Measurements from ENCODE around the gene PRPF18.

PRPF18 gene

DNA sequence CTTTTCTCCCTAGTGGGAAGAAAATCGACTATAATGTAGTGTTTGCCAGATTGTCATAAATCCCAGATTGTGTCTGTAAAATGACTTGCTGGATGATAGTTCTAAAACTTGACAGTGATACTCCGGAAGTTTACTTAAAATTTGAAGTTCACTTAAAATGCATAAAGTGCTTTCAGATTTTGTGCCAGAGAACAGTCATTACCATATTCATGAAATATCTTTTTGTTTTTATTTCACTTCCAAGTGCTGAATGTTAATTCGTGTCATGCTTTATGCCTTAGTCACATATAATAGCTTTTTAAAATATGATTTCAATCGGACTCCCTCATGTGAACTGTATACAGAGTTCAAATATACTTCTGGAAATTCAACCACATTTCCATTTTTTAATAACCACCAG, 30.4 kb downstream of the PRPF18 start:
- DNase-seq (ENCODE audit: low read depth), result no peak
- H3K4me3 ChIP-seq (ENCODE audit: low read length), result no peak overlapping the region
- TF ChIP-seq, protein P1, sequence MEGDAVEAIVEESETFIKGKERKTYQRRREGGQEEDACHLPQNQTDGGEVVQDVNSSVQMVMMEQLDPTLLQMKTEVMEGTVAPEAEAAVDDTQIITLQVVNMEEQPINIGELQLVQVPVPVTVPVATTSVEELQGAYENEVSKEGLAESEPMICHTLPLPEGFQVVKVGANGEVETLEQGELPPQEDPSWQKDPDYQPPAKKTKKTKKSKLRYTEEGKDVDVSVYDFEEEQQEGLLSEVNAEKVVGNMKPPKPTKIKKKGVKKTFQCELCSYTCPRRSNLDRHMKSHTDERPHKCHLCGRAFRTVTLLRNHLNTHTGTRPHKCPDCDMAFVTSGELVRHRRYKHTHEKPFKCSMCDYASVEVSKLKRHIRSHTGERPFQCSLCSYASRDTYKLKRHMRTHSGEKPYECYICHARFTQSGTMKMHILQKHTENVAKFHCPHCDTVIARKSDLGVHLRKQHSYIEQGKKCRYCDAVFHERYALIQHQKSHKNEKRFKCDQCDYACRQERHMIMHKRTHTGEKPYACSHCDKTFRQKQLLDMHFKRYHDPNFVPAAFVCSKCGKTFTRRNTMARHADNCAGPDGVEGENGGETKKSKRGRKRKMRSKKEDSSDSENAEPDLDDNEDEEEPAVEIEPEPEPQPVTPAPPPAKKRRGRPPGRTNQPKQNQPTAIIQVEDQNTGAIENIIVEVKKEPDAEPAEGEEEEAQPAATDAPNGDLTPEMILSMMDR (conservative IDR thresholded peaks at IDR 0.05; ENCODE audit: low read depth, low read length), result no peak

DNA sequence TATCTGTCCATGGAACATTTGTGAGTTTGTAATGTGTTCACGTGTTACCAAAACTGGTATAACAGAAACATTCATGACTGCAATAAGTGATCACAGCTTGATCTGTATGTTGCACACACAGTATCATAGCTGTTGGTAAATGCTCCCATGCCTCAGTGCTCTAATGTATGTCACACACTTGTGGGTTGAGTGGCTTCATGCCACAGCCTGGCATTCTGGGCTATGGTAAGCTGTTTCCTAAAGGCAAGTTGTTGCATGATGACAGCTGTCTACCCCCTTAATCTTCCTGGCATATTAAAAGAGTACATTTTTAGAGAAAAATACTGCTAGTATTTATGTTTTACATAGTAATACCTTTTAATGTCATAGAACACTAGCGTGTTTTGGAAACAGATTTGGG, 35.2 kb downstream of the PRPF18 start:
- H3K4me3 ChIP-seq (ENCODE audit: low read length), result no peak overlapping the region
- no peak for DNase-seq (ENCODE audit: low read depth)
- TF ChIP-seq, protein P1 (conservative IDR thresholded peaks at IDR 0.05; ENCODE audit: low read depth, low read length), result no peak

DNA sequence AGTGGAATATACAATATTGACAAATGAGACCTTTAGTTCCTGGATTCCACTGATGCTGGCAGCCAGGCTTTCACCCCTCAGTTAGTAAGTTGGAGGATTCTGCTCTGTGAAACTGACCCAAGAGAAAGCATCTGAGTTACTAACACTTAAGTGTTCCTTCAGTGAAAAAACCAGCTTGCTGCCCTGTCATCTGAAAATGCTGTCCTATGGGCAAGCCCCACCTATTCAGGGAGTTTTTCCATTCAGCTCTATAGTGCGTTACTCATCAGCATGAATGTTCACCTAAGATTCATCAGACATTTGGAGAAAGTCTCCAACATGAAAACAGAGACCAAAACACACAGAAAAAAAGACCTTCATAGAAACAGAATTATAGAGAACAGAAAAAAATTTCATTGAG, 37.9 kb downstream of the PRPF18 start:
- TF ChIP-seq, protein P1 (conservative IDR thresholded peaks at IDR 0.05; ENCODE audit: low read depth, low read length), result no peak
- H3K4me3 ChIP-seq (ENCODE audit: low read length), result no peak overlapping the region

GRCh38 chr10:13627459-13628310, 40.9 kb downstream of the PRPF18 start:
- H3K4me3 ChIP-seq (ENCODE audit: low read length), result no peak overlapping the region
- no peak for DNase-seq (ENCODE audit: low read depth)
- TF ChIP-seq, protein P1 (conservative IDR thresholded peaks at IDR 0.05; ENCODE audit: low read depth, low read length), result no peak

More for the DNA sequence above, 37.9 kb downstream of the PRPF18 start:
- DNase-seq (ENCODE audit: low read depth), result no peak

- TF ChIP-seq, protein P1 (conservative IDR thresholded peaks at IDR 0.05; ENCODE audit: low read depth, low read length), result no peak
- no peak for DNase-seq (ENCODE audit: low read depth)
- no peak overlapping the region for H3K4me3 ChIP-seq (ENCODE audit: low read length)
These were observed 41.9 kb downstream of the PRPF18 start for GRCh38 chr10:13628661-13629060.

- DNase-seq (ENCODE audit: low read depth), result no peak
- TF ChIP-seq, protein P1 (conservative IDR thresholded peaks at IDR 0.05; ENCODE audit: low read depth, low read length), result no peak
- no peak overlapping the region for H3K4me3 ChIP-seq (ENCODE audit: low read length)
These were observed 42.4 kb downstream of the PRPF18 start for GRCh38 chr10:13629116-13629515.

DNA sequence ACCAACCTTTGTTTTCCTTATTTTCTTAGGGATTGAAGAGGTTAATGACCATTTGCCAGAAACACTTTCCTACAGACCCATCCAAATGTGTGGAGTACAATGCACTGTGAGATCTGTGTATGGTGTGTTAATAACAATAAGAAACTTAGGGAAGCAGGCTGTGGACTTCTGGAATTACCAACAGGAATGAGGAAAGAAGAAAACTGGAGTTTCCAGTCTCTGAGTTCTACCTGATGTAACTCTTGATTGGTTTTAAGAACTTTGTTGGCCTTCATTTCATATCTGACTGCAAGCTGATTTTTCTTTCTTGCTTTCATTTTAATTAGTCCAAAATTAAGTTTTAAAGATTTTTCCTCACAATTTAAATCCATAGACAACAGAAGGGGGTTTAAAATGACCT, 43.5 kb downstream of the PRPF18 start:
- no peak for DNase-seq (ENCODE audit: low read depth)
- H3K4me3 ChIP-seq (ENCODE audit: low read length), result no peak overlapping the region
- TF ChIP-seq, protein P1 (conservative IDR thresholded peaks at IDR 0.05; ENCODE audit: low read depth, low read length), result no peak
